Type B pancreatic cell (in vitro differentiated cells): ENCODE measurements around the gene BMP8A. TPM values are rescaled to one million over a fixed set of nuclear protein-coding genes. Genes with fewer than 3 reads are reported as not detected.

Source experiments
- DNase-seq: peaks from one replicate; pipeline ENCODE4 v3.0.0; 2021; ENCODE audit warnings: mixed read lengths; ENCODE audit not compliant: unreplicated experiment; ENCODE audit errors: extremely low spot score
- H3K27ac Mint-ChIP-seq: 2 replicates; pipeline ENCODE4 v1.8.0; 2021; ENCODE audit warnings: mild to moderate bottlenecking, mixed read lengths
- H3K27me3 Mint-ChIP-seq: 2 replicates; pipeline ENCODE4 v1.8.0; 2021; ENCODE audit warnings: mixed read lengths
- H3K36me3 Mint-ChIP-seq: 2 replicates; pipeline ENCODE4 v1.8.0; 2021; ENCODE audit warnings: mixed read lengths
- H3K4me1 Mint-ChIP-seq: one replicate; pipeline ENCODE4 v1.8.0; 2021; ENCODE audit warnings: mixed read lengths; ENCODE audit not compliant: unreplicated experiment
- H3K4me3 Mint-ChIP-seq: 2 replicates; pipeline ENCODE4 v1.8.0; 2021; ENCODE audit warnings: mild to moderate bottlenecking, mixed read lengths
- H3K9me3 Mint-ChIP-seq: 2 replicates; pipeline ENCODE4 v1.8.0; 2021; ENCODE audit warnings: mixed read lengths
- total RNA-seq: library from RNA; stranded (reverse); gene quantifications from 2 replicates; pipeline ENCODE4 v1.2.1, GENCODE V29; 2021; ENCODE audit warnings: low replicate concordance
- TF ChIP-seq, protein P1 (sequence below): fragments of 200-600 bp; sonication (generic); conservative IDR thresholded peaks from 2 replicates; pipeline ENCODE4 v1.5.0; 2021; ENCODE audit warnings: antibody characterized with exemption, mild to moderate bottlenecking

BMP8A gene
- total RNA-seq, 1 donor from 2014 or later: 1.1 TPM

DNA sequence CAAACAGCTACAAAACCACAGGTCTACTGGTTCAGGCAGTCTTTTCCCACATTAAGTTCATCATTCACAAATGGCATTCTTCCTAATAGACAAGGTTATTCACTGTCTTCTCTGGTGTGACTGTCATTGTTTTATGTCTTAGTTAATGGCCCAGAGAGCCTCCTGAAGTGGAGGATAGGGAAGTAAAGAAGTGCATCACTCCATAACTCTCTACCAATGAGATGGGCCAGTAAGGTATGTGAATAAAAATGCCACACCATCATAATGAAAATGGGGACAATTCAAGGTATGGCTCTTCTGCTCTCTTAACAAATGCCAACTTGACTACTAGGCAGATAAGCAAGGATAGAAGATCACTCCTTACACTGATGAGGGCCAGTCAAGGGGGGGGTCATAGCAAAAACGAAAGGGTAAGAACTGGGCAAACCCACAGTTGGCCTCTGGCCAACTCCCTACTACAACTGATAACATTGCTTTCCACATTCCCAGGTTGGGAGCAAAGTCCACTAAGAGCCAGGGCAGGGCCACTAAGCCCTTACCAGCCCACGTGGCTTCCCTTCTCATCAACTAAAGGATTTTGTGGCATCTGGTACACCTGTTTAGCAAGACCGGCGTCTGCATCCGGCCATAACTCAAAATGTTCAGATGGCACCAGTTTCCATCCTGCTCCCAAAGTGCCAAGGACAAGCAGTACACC is 75.2 kb downstream of the BMP8A start:
- no peaks in the 10 kb centered on the region for H3K9me3 Mint-ChIP-seq
- H3K4me1 Mint-ChIP-seq: peaks cover 7% of the 10 kb centered on the region
- H3K36me3 Mint-ChIP-seq: peaks cover 66% of the 10 kb centered on the region
- DNase-seq: no peak
- TF ChIP-seq, protein P1, sequence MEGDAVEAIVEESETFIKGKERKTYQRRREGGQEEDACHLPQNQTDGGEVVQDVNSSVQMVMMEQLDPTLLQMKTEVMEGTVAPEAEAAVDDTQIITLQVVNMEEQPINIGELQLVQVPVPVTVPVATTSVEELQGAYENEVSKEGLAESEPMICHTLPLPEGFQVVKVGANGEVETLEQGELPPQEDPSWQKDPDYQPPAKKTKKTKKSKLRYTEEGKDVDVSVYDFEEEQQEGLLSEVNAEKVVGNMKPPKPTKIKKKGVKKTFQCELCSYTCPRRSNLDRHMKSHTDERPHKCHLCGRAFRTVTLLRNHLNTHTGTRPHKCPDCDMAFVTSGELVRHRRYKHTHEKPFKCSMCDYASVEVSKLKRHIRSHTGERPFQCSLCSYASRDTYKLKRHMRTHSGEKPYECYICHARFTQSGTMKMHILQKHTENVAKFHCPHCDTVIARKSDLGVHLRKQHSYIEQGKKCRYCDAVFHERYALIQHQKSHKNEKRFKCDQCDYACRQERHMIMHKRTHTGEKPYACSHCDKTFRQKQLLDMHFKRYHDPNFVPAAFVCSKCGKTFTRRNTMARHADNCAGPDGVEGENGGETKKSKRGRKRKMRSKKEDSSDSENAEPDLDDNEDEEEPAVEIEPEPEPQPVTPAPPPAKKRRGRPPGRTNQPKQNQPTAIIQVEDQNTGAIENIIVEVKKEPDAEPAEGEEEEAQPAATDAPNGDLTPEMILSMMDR: no peak
- H3K27ac Mint-ChIP-seq: peak overlapping the region; percentile 44
- no peak overlapping the region for H3K4me3 Mint-ChIP-seq
- H3K27me3 Mint-ChIP-seq: no peaks in the 10 kb centered on the region

DNA sequence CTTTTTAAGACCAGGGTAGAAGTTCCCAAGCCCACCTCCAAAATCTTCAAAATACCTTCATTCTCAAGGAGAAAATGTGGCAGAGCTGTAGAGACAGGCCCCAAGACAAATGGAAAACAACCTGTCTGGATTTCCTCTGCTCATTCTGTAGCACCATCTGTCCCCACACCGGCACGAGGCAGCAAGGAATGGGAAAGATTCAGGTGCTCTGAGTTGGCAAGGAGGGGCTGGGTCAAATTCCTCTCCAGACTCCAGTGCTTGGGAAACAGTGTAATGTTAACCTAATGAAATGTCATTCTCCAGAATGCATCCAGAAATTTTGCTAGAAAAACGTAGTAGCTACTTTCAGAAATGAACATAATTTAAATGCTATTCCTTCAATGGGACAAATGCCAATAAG is 75.9 kb downstream of the BMP8A start:
- no peak overlapping the region for H3K4me3 Mint-ChIP-seq
- no peaks in the 10 kb centered on the region for H3K9me3 Mint-ChIP-seq
- H3K4me1 Mint-ChIP-seq: peaks cover 8% of the 10 kb centered on the region
- no peak for DNase-seq
- peaks cover 67% of the 10 kb centered on the region for H3K36me3 Mint-ChIP-seq
- peak overlapping the region; percentile 44 for H3K27ac Mint-ChIP-seq
- no peaks in the 10 kb centered on the region for H3K27me3 Mint-ChIP-seq
- TF ChIP-seq, protein P1: no peak

DNA sequence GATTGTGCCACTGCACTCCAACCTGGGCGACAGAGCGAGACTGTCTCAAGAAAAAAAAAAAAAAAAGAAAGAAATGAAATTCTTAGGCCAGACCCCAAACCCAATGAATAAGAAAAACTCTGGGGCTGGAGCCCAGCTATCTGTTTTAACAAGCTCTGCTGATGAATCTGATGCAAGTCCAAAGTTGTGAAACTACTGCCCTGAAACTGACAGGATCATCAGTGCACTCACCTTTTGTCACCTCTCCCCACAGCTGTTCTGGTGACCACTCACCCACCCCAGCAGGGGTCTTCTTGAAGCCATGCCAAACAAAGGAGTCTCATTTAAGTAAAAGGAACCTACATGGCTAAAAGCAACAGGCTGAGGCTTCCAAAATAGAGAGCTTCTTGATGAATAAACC is 76.8 kb downstream of the BMP8A start:
- no peak for DNase-seq
- Mint-ChIP-seq H3K27me3 (no peaks in the 10 kb centered on the region), H3K27ac (no peak overlapping the region), H3K4me1 (peaks cover 17% of the 10 kb centered on the region), H3K9me3 (no peaks in the 10 kb centered on the region), H3K4me3 (no peak overlapping the region), H3K36me3 (peaks cover 69% of the 10 kb centered on the region)
- TF ChIP-seq, protein P1: no peak

DNA sequence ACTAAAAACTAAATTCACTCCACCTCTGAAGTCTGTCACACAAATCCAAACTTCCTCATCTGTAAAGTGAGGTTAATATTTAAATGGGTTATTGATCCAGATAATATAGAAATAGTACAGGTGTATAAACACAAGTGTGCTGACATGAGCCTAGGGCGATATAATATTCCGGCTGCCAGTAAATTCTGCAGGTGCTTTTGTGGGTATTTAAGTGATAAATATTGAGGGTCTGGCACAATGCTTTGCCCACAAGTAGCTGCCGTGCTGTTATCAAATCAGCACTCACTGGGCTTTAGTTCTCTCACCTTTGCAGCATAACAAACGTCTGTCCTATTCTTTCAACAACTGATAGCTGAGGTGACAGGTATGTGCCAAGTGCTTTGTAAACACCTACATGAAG is 77.6 kb downstream of the BMP8A start:
- no peaks in the 10 kb centered on the region for H3K27me3 Mint-ChIP-seq
- no peak overlapping the region for H3K27ac Mint-ChIP-seq
- peaks cover 25% of the 10 kb centered on the region for H3K4me1 Mint-ChIP-seq
- H3K9me3 Mint-ChIP-seq: no peaks in the 10 kb centered on the region
- TF ChIP-seq, protein P1: no peak
- peaks cover 72% of the 10 kb centered on the region for H3K36me3 Mint-ChIP-seq
- no peak for DNase-seq
- H3K4me3 Mint-ChIP-seq: no peak overlapping the region

DNA sequence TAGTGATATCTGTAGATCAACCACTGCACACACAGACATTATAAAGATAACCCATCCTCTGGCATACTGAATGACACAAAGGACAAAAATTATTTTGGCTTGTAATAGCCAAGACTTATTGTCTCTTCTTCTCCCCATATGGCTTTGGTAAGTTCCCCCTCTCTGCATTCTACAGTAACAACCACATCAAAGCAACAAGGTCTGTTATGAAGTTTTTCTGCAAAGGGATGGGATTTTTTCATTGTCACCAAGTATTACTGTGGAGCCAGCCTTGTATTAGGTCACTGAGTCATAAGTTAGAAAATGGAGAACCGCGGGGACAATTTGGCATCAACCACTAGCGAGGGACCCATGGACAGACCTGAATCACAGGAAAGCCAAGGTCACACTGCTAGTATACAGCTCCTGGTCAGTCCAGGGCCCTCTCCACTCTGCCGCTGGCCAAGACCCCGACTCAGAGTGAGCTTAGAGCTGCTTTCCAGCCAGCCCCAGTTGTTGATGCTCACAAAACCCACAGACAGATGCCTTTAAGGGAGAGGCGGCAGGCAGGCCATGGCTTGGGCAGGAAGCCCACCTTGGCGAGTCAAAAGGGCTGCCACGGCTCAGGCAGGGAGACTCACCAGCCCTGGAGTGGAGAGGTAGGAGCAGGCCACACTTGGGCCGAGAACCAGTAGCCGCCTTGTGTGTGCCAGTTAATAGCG is 79.2 kb downstream of the BMP8A start:
- Mint-ChIP-seq H3K27me3 (no peaks in the 10 kb centered on the region), H3K4me1 (peaks cover 40% of the 10 kb centered on the region), H3K27ac (no peak overlapping the region), H3K36me3 (peaks cover 72% of the 10 kb centered on the region), H3K4me3 (no peak overlapping the region), H3K9me3 (no peaks in the 10 kb centered on the region)
- TF ChIP-seq, protein P1: no peak
- no peak for DNase-seq
